NB4 (cell line): ENCODE results near the gene ATRN.

Experiments
- CTCF ChIP-seq: IDR thresholded peaks from one replicate; pipeline ENCODE4 v1.5.1; 2012; ENCODE audit warnings: low read depth, low read length
- MYC ChIP-seq: IDR thresholded peaks from 2 replicates; pipeline ENCODE4 v1.6.1; 2011; ENCODE audit warnings: low read depth, low read length

DNA sequence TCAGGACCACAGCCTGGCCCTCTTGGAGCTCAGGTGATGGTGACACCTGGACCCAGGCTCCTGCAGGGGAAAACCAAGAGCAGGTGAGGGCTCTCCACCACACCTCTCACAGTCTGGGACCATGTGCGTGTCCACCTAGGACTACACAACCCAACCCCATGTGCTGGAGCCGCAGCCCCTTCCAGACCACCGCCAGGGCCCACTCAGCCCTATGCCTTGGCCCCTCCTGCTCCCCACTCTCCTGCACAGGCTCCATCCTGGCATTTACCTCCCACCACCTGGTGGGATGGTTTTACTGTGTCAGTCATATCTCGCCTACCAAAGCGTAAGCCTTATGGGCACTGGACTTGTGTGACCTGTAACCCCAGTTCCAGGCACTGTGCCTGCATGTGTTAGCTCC lies 224.0 kb downstream of the ATRN start:
- no peak for TF ChIP-seq CTCF
- no peak for TF ChIP-seq MYC
